ENCODE measurements around the gene CYS1. TPM values are rescaled to one million over a fixed set of nuclear protein-coding genes. Genes with fewer than 3 reads are reported as not detected.

Gene CYS1
- total RNA-seq, 1 experiment from 2014 or later: 3.7 TPM

DNA sequence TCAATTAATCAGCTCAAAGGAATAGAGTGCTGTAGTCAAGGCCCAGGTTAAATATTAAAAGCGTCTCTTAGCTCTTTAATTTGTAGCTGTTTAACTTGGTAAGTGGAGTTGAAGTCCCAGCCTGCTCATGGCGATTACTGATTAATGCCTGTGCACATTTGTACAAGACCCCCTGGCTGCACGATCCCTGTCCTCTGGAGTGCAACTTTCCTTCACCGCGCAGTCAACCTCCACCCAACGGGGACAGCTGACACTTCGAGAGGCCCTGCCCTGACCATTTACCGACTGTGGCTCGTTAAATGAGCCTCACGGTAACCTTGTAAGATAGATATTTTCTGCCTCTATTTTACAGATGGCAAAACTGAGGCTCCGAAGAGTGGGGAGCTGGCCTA, 5.5 kb upstream of the CYS1 start (continued):
- TF ChIP-seq SP1 (IDR thresholded peaks at IDR 0.05; ENCODE audit: low read depth) (no peak), SIN3A (IDR thresholded peaks at IDR 0.05; ENCODE audit: low read depth) (no peak)

GRCh38 chr2:10085043-10085667, 4.9 kb upstream of the CYS1 start:
- Histone ChIP-seq H3K9me2 (ENCODE audit: insufficient read depth) (no peaks in the 10 kb centered on the region), H2AFZ (ENCODE audit: low read depth, low read length, poor library complexity, severe bottlenecking) (no peak overlapping the region), H3K4me3 (replicated peaks in 1 of 2; ENCODE audit: low read depth in 1 of 2, low read length in 2 of 2) (no peak overlapping the region), H3K79me2 (ENCODE audit: insufficient read depth, low read length) (no peaks in the 10 kb centered on the region), H3K27ac (ENCODE audit: low read depth, low read length) (no peak overlapping the region), H3K9ac (ENCODE audit: low read length) (no peak overlapping the region), H3K27me3 (ENCODE audit: insufficient read depth, low read length) (0 out of 2 replicates have a peak, but pooled peaks cover 2% of the 10 kb centered on the region), H3K9me3 (ENCODE audit: control insufficient read depth in 1 of 2, insufficient read depth in 1 of 2, low read depth in 1 of 2, low read length in 2 of 2) (no peaks in the 10 kb centered on the region), H3K4me1 (ENCODE audit: control insufficient read depth in 1 of 2, insufficient read depth in 2 of 2, low read length in 2 of 2) (peaks cover 0 to 6% of the 10 kb centered on the region in 2 experiments; a peak in 1 of 4 replicates), H3K36me3 (ENCODE audit: control insufficient read depth in 1 of 2, insufficient read depth in 2 of 2, low read length in 2 of 2) (no peaks in the 10 kb centered on the region), H3K4me2 (ENCODE audit: low read length) (no peak overlapping the region), H4K20me1 (ENCODE audit: insufficient read depth) (no peaks in the 10 kb centered on the region)
- TF ChIP-seq RAD21 (IDR thresholded peaks at IDR 0.05; ENCODE audit: low read depth): no peak
- TF ChIP-seq POLR2A (IDR thresholded peaks at IDR 0.05; ENCODE audit: borderline replicate concordance, extremely low read depth, insufficient read depth, insufficient read length): no peak
- no peak for TF ChIP-seq POLR2AphosphoS5 (IDR thresholded peaks at IDR 0.05; ENCODE audit: low read depth, low read length)
- TF ChIP-seq JUND (IDR thresholded peaks at IDR 0.05): no peak
- TF ChIP-seq, protein P1, sequence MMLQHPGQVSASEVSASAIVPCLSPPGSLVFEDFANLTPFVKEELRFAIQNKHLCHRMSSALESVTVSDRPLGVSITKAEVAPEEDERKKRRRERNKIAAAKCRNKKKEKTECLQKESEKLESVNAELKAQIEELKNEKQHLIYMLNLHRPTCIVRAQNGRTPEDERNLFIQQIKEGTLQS (IDR thresholded peaks at IDR 0.05): no peak
- no peak for TF ChIP-seq EZH2 (IDR thresholded peaks at IDR 0.05)
- TF ChIP-seq TCF7L2 (IDR thresholded peaks at IDR 0.05; ENCODE audit: borderline replicate concordance, extremely low read depth, insufficient read depth, insufficient read length): no peak
- TF ChIP-seq CBX3 (IDR thresholded peaks at IDR 0.05; ENCODE audit: low read depth): no peak
- no peak for TF ChIP-seq SP1 (IDR thresholded peaks at IDR 0.05; ENCODE audit: low read depth)
- TF ChIP-seq, protein P2, sequence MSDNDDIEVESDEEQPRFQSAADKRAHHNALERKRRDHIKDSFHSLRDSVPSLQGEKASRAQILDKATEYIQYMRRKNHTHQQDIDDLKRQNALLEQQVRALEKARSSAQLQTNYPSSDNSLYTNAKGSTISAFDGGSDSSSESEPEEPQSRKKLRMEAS (IDR thresholded peaks at IDR 0.05): no peak
- TF ChIP-seq FOSL1 (IDR thresholded peaks at IDR 0.05; ENCODE audit: low read depth): no peak
- no peak for TF ChIP-seq ZNF274 (IDR thresholded peaks at IDR 0.05; ENCODE audit: low read depth, low read length)
- TF ChIP-seq SIN3A (IDR thresholded peaks at IDR 0.05; ENCODE audit: low read depth): no peak
- no peak for TF ChIP-seq REST (IDR thresholded peaks at IDR 0.05; ENCODE audit: low read depth)
- no peak for TF ChIP-seq ZFX (IDR thresholded peaks at IDR 0.05)
- TF ChIP-seq YY1 (IDR thresholded peaks at IDR 0.05; ENCODE audit: extremely low read depth, insufficient replicate concordance, low read depth, low read length): no peak
- POLR2A ChIA-PET: no interaction called here
- intact Hi-C loops (cut with micrococcal nuclease): no loop called here
- DNase-seq (ENCODE audit: low read depth, low spot score) (no peak), ATAC-seq (no peak)
- RAD21 ChIA-PET (ENCODE audit: low non-redundant PET in 1 of 2, low total read pairs in 2 of 2, uncharacterized antibody in 2 of 2, unreplicated experiment in 2 of 2): interaction anchor here in 1 of 2 experiments (0.6 kb wide), 1 partner anchor 13 kb away, joined by 5 read pairs; no protein-coding TSS in a partner anchor
- no TSS peak for BruUV-seq (replicated peaks)
- CTCF ChIA-PET: interaction anchor here (1.6 to 2.2 kb wide), 3 partner anchors 13 to 350 kb away, joined by 4 to 12 read pairs (median 11); no protein-coding TSS in a partner anchor
